ENCODE data around the gene FASN.
A peak's percentile ranks its signal among the peaks of the same experiment; 100 is the strongest.

FASN gene

GRCh38 chr17:82072827-82073226 is 25.2 kb downstream of the FASN start:
- no peak for DNase-seq

DNA sequence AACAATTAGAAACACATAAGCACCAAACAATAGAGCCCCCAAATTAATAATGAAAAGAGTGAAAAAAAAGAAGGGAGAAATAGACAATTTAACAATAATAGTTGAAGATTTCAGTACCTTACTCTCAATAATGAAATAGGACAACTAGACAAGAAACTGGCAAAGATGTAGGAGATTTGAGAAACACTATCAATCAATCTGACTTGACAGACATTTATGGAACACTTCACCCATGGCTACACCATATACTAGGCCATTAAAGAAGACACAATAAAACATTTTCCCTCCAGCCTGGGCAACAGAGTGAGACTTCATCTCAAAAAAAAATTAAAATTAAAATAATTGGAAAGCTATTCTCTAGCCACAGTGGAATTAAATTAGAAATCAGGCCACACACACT is 27.4 kb downstream of the FASN start:
- DNase-seq = no peak

GRCh38 chr17:82065638-82066303 is 32.3 kb downstream of the FASN start, which contains the start of gene DUS1L:
DUS1L (minus strand) TSS chr17:82065804; CDS start chr17:82065059, 745 bp downstream.
- peak; percentile 65 for DNase-seq

- no peak for DNase-seq
Measured at GRCh38 chr17:82065193-82065637, 32.8 kb downstream of the FASN start.

DNA sequence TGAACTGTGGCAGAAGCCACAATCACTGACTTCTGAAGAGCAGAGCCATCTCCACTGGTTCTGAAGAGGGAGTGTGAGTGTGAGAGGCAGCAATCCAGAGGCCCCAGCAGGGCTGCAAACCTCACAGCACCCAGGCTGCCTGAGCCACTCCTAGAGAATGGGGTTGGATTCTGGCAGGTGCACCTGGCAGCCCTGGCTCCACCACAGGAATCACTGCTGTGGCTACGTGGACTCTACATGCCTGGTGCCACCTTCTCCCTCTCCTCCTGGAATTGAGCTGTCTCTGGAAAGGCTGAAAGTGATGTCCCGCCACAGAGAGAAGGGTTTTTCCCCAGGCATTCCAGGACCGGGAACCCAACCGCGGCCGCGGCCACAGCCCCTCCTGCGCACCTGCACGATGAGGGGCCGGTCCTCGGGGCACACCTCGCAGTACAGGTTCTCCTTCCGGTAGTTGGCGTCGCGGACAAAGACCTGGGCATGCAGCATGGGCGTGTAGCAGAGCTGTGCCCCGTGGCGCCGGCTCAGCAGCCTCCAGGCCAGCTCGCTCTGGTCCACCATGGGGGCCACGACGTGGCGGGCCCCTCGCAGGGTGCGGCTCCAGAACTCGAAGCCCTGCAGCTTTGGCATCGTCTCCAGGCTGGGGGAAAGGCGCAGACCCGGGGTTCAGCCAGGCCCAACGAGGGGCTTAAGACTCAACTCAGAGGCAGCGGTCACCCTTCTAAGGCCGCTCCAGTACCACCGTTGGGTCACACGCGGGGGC is 33.4 kb downstream of the FASN start:
- DNase-seq = no peak

DNA sequence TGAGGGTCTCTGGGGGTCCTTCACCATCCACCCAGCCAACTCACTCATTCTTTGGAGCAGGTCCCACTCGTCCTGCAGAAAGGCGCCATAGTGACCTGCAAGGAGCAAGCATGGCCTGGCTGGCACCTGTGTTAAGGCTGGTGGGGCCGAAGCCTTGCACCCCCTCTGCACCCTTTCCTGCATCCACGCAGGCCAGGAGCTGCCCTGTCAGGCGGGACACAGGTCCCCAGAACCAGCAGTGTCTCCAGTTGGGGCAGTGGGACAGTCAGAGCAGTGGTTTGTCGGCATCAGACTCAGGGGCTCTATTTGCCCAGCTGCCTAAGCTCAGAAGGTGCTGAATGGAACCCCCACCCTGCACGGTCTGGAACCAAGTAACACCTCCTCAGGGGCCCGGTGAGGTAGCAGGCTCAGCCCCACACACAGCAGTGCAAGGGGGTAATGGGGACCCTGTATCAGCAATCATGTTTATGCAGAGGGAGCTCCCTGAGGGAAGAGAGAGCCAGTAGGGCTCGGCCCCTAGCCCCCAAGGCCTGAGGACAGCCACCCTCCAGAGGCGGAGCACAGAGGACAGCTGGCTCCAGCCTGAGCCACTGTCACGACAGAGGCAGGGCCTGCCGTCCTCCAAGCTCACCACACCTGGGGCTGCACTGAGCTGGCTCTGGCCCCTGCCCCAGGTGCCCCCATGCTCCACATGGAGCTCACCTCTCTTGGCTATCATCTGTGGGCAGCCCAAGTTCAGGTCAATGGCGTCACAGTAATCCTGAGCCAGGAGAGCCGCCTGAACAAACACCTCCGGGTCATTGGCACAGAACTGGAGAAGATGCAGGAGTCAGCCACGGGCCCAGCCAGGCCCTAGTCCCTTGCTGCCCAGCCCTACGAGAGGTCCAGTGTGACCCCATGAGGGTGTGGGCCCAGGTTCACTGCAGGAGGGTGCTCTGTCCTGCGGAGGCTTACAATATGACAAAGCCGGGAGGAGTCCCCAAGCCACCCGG is 34.3 kb downstream of the FASN start:
- DNase-seq = no peak

DNA sequence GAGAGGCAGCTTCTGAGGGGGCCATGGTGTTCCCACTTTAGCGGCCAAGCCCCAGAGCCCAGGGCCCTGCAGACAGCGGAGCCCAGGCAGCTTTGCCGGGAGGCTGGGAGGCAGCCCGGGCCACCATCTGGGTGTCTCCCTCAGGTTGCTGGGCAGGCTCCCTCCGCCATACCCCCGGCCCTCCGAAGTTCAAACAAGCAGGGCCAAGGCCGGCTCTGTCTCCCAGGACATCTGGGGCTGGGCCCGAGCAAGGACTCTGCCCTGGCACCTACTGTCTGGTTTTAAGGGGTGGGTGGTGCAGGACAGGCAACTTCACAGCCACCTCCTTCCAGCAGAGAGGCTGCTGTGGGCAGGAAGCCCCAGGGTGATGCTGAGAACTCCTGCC is 35.1 kb downstream of the FASN start:
- no peak for DNase-seq

DNA sequence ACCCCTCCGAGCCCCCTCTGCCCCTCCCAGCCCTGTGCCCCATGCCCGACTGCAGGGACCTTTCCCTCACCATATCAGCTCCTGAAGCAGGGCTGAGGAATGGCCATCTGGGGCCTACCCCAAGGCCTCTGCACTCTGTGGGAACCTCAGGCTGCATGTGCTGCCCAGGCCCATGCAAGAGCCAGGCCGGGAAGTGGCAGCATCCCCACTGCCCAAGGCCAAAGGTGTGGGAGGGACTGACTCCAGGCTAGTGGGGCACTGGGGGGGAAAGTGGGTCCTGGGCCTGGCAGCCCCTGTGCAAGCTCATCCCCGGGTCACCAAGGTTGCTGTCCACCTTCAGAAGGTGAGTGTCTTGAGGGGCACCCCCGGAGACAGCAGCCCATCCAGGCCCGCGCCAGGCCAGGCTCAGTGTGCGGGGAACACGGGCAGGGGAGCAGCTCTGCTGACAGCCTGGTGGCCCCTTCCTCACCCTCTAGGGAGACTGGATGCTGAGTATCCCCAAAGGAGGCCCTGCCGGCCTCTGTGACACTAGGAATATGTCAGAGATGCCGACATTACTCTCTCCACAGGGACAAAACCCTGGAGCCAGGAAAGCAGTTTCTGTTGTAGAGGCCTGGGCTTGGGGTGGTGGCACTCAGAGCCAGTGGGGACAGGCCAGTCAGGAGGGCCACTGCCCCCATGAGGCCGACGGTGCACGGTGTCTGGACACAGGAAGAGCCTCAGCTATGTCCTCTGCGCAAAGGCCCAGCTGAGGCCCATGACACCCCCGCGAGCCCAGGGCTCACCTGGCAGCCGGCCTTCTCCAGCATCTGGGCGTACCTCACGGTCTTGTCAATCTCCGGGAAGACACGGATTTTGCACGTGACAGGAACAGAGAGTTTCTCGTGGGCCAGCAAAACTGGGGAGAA is 35.7 kb downstream of the FASN start:
- no peak for DNase-seq

DNA sequence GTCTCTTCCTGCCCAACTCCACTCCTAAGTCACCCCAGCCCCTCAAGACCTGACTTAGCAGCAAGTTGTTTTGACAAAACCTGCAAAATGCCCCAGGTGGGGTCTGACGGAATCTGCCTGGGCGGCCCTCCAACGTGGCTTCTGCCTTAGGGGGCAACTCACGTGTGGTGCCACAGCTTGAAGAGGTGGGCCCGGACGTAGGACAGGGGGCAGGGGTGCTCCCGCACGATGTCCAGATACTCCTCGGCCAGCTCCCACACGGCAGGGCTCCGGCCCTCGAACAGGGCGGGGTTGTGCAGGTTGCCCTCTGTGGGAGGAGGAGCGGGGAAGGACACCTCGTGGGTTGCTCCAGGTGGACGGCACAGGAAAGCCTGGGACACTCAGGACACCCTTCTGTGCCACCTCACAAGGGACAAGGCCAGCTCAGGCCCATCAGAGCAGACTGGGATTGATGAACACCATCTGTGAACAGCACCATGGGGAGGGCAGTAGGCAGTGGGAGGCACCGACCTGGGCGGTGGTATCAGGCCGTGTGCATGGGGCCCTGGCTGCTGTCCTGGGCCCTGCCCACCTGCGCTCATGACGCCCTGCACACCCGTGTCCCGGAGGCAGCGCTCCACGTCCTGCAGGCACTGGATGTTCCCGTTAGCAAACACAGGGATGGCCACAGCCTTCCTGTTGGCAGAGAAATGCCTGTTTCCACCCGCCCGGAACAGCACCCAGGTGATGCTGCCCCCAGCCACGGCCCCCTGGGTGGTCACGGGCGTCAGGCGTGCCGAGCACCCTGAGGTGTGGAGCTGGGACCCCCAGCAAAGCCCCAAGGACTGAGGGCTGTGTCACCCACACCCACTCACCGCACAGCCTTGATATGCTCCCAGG is 36.8 kb downstream of the FASN start:
- DNase-seq = no peak

DNA sequence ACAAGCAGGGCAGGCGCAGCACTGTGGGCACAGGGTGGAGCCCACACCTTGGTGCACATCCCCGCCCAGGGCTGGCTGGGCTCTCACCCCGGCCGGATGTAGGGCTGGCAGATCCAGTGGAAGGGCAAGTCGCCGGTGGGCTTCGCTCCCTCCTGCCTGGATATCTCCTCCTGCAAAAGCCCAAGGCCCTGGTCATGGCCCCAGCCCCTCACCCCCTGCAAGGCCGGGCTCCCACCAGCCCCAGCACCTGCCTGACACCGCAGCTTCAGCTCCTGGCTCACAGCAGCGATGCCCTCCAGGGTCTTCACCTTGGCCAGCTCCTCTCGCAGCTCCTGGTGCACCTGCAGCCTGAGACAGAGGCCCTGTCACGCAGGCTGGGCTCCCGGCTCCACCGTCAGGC is 37.4 kb downstream of the FASN start:
- DNase-seq = no peak

- DNase-seq = no peak
Measured at GRCh38 chr17:82060001-82060380, 38.0 kb downstream of the FASN start.

GRCh38 chr17:82059272-82060000 is 38.6 kb downstream of the FASN start:
- DNase-seq = no peak

- DNase-seq = no peak
Measured at GRCh38 chr17:82058855-82059249, 39.2 kb downstream of the FASN start.

DNA sequence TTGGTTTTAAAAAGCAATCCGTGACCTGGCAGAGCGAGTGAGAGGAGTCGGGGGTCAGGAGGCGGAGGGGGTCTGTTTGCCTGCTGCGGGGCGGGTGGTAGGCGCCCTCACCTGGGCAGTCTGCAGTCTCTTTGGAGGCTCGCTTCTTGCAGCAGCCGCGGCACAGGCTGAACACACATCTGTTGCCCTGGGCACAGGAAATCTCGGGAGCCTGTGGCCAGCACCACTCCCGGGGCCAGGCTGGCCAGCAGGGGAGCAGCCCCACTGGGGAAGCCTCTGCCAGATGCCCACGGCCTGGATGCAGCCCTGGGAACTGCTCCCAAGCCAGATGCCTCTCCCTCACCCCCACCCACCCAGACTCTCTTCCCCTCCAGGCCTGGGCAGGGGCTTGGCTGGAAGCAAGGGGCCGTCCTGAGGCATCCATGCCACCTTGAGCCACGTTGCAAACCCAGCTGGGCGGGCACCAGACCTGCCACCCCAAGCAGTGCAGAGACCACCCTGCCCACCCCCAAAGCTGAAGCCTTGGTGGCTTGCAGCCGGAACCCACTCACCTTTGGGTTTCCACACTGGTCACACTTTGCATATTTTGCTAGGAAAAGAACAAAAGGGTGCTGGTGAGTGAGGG is 39.7 kb downstream of the FASN start:
- no peak for DNase-seq

- DNase-seq = no peak
Measured at GRCh38 chr17:82056729-82057621, 41.1 kb downstream of the FASN start.

GRCh38 chr17:82055965-82056728 is 41.9 kb downstream of the FASN start:
- DNase-seq = no peak

DNA sequence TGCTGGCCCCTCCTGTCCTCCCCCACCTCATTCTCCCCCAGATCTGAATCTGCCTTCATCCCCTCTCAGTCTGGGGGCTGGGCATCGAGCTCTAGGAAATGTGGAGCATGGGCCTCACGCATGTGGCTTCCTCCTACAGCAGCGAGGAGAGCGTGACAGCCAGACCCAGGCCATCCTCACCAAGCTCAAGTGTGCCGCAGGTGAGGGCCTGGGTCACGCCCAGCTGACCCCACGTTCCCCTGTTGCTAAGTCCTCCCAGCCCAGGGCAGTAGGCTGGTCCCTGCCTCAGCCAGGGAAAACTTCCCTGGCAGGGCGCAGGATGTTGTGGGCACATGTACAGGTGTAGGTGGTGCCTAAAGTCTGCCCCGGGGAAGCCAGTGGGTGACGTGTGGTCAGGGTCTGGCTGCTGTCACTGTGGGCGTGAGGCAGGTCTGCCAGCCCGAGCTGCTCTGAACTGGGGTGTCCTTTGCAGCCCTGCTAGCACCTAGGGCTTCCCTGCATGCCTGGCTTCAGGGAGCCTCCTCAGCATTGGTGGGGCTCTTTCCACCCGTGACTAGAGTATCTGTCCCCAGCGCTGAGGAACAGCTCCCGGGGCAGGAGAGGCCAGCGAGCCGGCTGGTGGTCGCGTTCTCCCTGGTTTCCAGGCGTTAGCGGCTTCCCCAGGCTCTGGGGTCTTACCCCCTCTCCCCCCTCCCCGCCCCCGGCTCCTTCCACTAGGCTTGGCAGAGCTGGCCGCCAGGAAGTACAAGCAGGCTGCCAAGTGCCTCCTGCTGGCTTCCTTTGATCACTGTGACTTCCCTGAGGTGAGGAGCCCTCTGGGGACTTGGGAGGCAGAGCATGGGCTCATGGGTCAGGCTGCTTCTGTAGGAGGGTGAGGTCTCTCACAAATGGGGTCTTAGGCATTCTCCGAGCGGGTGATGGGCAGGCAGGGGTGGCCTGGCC is 42.7 kb downstream of the FASN start:
- no peak for DNase-seq

All from T-helper 9 cell (primary cell).